Smooth muscle cell (in vitro differentiated cells): ENCODE results near the gene LSR. TPM values are rescaled to one million over a fixed set of nuclear protein-coding genes. Genes with fewer than 3 reads are reported as not detected.

ENCODE experiments used
- DNase-seq: peaks from one replicate; lab custom pipeline; 2025; ENCODE audit not compliant: unreplicated experiment; lab: John Stamatoyannopoulos, UW
- H2AFZ ChIP-seq: fragments of 200-600 bp; sonication (generic); 2 replicates; pipeline ENCODE4 v1.6.0; 2016; ENCODE audit warnings: antibody characterized with exemption, low read depth, mild to moderate bottlenecking
- H3F3A ChIP-seq: fragments of 200-600 bp; sonication (generic); 2 replicates; pipeline ENCODE4 v1.6.0; 2017; ENCODE audit warnings: antibody characterized with exemption, low read depth
- H3K27ac ChIP-seq: fragments of 200-600 bp; sonication (generic); 2 replicates; pipeline ENCODE4 v1.5.1; 2016; ENCODE audit warnings: low read depth, mild to moderate bottlenecking
- H3K27me3 ChIP-seq: fragments of 200-600 bp; sonication (generic); 2 replicates; pipeline ENCODE4 v1.6.1; 2016; ENCODE audit warnings: low read depth, mild to moderate bottlenecking
- H3K36me3 ChIP-seq: fragments of 200-600 bp; sonication (generic); 2 replicates; pipeline ENCODE4 v1.5.1; 2016; ENCODE audit warnings: low read depth
- H3K4me1 ChIP-seq: fragments of 200-600 bp; sonication (generic); 2 replicates; pipeline ENCODE4 v1.5.1; 2016; ENCODE audit warnings: low read depth
- H3K4me2 ChIP-seq: fragments of 200-600 bp; sonication (generic); 2 replicates; pipeline ENCODE4 v1.6.0; 2016; ENCODE audit warnings: mild to moderate bottlenecking
- H3K4me3 ChIP-seq: fragments of 200-600 bp; sonication (generic); 2 replicates; pipeline ENCODE4 v1.5.1; 2016; ENCODE audit warnings: mild to moderate bottlenecking
- H3K79me2 ChIP-seq: fragments of 200-600 bp; sonication (generic); 2 replicates; pipeline ENCODE4 v1.6.0; 2016; ENCODE audit warnings: low read depth, mild to moderate bottlenecking
- H3K9ac ChIP-seq: fragments of 200-600 bp; sonication (generic); 2 replicates; pipeline ENCODE4 v1.6.0; 2016; ENCODE audit warnings: low read depth
- H3K9me3 ChIP-seq: fragments of 200-600 bp; sonication (generic); replicated peaks from 2 replicates; pipeline ENCODE4 v1.5.1; 2016; ENCODE audit warnings: low read depth
- H4K20me1 ChIP-seq: fragments of 200-600 bp; sonication (generic); 2 replicates; pipeline ENCODE4 v1.6.0; 2016; ENCODE audit warnings: low read depth
- WGBS: methylation state at CpG from one replicate; pipeline ENCODE4 v1.1.7; 2016; ENCODE audit warnings: low lambda C conversion rate; 5-methylcytosine and 5-hydroxymethylcytosine counted together
- polyA plus RNA-seq: library from polyadenylated mRNA; unstranded; fragments of >200 nt; fragmentation: Nextera tagmentation; extraction: Ambion mirVana; gene quantifications from 2 replicates; pipeline ENCODE4 v1.2.1, GENCODE V29; 2016
- total RNA-seq: library from RNA; depleted of rRNA; stranded (reverse); fragments of >200 nt; gene quantifications from 2 replicates; pipeline ENCODE4 v1.2.3, GENCODE V29; 2014
- TF ChIP-seq, protein P1 (sequence below): fragments of 200-600 bp; sonication (generic); IDR thresholded peaks from 2 replicates; pipeline ENCODE4 v1.5.1; 2017; ENCODE audit warnings: borderline replicate concordance, mild to moderate bottlenecking, antibody characterized with exemption; ENCODE audit not compliant: insufficient read depth, poor library complexity, severe bottlenecking

The LSR gene
- total and polyA plus RNA-seq, 2 experiments from 2014 or later: 14.0 to 14.2 TPM

DNA sequence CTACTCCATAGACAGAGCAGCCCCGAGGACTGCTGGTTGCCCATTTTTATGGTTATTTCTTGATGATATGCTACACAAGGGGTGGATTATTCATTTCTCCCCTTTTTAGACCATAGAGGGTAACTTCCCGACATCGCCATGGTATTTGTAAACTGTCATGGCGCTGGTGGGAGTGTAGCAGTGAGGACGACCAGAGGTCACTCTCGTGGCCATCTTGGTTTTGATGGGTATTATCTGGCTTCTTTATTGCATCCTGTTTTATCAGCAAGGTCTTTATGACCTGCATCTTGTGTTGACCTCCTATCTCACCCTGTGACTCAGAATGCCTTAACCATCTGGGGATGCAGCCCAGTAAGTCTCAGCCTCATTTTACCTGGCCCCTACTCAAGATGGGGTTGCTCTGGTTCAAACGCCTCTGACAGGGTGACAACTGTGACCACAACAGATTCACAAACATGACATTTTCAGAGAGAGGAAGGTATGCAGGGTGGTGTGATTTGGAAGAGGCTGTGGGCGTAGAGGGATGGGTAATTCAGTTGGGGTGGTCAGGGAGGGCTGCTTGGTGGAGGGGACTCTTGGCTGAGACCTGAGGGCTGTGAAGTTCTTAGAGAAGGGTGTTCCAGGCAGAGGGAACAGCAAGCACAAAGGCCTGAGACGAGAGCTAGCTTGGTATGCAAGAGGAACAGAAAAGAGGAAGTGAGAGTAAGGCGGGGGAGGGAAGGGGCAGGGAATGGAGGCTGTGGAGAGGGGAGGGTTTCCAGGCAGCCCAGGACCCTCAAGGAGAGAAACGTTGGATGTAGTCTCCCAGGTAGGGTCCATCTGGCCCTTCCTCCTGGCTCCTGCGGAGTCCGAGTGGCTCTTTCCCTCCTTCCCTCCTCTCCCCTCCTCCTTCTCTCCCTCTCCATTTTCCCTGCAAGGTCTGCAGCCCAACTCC lies 43.7 kb upstream of the LSR start:
- Histone ChIP-seq H3K79me2 (no peaks in the 10 kb centered on the region), H2AFZ (no peak overlapping the region), H3F3A (no peaks in the 10 kb centered on the region), H3K9me3 (no peaks in the 10 kb centered on the region), H3K36me3 (no peaks in the 10 kb centered on the region), H3K27me3 (no peaks in the 10 kb centered on the region), H3K9ac (no peak overlapping the region), H3K4me3 (no peak overlapping the region), H3K4me2 (no peak overlapping the region), H3K27ac (no peak overlapping the region), H4K20me1 (no peaks in the 10 kb centered on the region), H3K4me1 (no peaks in the 10 kb centered on the region)
- TF ChIP-seq, protein P1, sequence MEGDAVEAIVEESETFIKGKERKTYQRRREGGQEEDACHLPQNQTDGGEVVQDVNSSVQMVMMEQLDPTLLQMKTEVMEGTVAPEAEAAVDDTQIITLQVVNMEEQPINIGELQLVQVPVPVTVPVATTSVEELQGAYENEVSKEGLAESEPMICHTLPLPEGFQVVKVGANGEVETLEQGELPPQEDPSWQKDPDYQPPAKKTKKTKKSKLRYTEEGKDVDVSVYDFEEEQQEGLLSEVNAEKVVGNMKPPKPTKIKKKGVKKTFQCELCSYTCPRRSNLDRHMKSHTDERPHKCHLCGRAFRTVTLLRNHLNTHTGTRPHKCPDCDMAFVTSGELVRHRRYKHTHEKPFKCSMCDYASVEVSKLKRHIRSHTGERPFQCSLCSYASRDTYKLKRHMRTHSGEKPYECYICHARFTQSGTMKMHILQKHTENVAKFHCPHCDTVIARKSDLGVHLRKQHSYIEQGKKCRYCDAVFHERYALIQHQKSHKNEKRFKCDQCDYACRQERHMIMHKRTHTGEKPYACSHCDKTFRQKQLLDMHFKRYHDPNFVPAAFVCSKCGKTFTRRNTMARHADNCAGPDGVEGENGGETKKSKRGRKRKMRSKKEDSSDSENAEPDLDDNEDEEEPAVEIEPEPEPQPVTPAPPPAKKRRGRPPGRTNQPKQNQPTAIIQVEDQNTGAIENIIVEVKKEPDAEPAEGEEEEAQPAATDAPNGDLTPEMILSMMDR: no peak
- no peak for DNase-seq
- WGBS: 75% methylated on average over 10 of the region's 13 CpGs

DNA sequence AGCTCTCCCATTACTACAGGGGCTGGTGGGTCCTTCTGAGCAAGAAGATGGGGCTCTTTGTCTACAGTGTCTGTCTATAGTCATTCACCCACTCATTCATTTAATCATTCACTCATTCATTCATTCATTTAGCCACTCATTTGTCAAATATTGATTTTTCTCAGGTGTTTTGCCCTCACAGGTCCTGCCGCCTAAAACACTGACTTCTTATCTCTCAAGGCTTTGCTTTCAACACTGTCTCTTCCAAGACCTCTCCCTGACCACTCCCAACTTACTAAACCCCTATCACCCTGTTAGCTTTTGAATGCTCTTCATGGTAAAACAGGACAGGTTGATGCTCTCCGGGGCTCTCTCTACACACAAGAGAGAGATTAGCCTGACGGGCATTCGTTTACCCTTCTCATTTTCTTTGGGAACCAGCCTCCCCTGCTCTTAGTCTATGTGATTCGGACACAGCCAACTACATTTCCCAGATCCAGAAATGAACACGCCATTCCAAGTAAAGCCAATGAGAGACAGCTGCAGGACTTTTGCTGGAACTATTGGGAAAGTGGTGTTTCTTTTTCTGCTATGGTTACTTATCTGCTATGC lies 43.0 kb upstream of the LSR start:
- 92% methylated on average over 6 of the region's 6 CpGs for WGBS
- H3K9me3 ChIP-seq: no peaks in the 10 kb centered on the region
- H2AFZ ChIP-seq: no peak overlapping the region
- H3K4me1 ChIP-seq: no peaks in the 10 kb centered on the region
- H3K36me3 ChIP-seq: no peaks in the 10 kb centered on the region
- TF ChIP-seq, protein P1: no peak
- no peak for DNase-seq
- H3F3A ChIP-seq: no peaks in the 10 kb centered on the region
- H4K20me1 ChIP-seq: no peaks in the 10 kb centered on the region
- H3K79me2 ChIP-seq: no peaks in the 10 kb centered on the region
- H3K9ac ChIP-seq: no peak overlapping the region
- no peak overlapping the region for H3K27ac ChIP-seq
- no peak overlapping the region for H3K4me2 ChIP-seq
- no peaks in the 10 kb centered on the region for H3K27me3 ChIP-seq
- H3K4me3 ChIP-seq: no peak overlapping the region

DNA sequence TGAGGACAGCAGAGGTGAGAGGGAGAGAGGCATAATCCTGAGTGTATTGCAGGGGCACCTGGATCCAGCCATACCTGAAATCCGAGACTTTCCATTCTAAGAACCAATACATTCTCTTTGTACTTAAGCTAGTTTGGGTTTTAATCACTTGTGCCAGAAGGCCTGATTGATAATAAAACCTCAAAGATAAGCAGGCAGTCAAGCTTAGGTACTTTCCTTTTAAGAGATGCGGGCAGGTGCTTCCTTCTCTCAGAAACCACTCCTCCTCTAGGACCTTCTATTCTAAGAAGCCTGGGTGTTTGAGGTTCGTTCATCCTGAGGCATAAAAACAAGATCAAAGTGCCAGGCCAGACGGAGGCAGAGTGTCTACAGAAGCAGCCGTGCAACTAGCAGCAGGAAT lies 42.4 kb upstream of the LSR start:
- H3F3A ChIP-seq: no peaks in the 10 kb centered on the region
- no peaks in the 10 kb centered on the region for H3K79me2 ChIP-seq
- no peaks in the 10 kb centered on the region for H3K9me3 ChIP-seq
- TF ChIP-seq, protein P1: no peak
- no peaks in the 10 kb centered on the region for H3K36me3 ChIP-seq
- 71% methylated on average over 5 of the region's 5 CpGs for WGBS
- no peak overlapping the region for H3K4me2 ChIP-seq
- H2AFZ ChIP-seq: no peak overlapping the region
- no peak overlapping the region for H3K27ac ChIP-seq
- H4K20me1 ChIP-seq: no peaks in the 10 kb centered on the region
- no peaks in the 10 kb centered on the region for H3K27me3 ChIP-seq
- no peaks in the 10 kb centered on the region for H3K4me1 ChIP-seq
- no peak overlapping the region for H3K9ac ChIP-seq
- DNase-seq: no peak
- no peak overlapping the region for H3K4me3 ChIP-seq
